CD4-positive, alpha-beta T cell treated with Interleukin-15 for 1 hour (primary cell): Measurements from ENCODE around the gene INPP4B.

Source experiments
- DNase-seq: peaks from one replicate; pipeline ENCODE4 v3.0.0-alpha.2; 2020

Gene INPP4B

GRCh38 chr4:142566777-142567176 lies 279.3 kb downstream of the INPP4B start:
- no peak for DNase-seq

- no peak for DNase-seq
Measured at GRCh38 chr4:142566243-142566642, 279.9 kb downstream of the INPP4B start.

GRCh38 chr4:142565771-142566170 lies 280.3 kb downstream of the INPP4B start:
- no peak for DNase-seq

- no peak for DNase-seq
Measured at GRCh38 chr4:142563682-142564291, 282.3 kb downstream of the INPP4B start.

- no peak for DNase-seq
Measured at GRCh38 chr4:142559986-142560385, 286.1 kb downstream of the INPP4B start.

GRCh38 chr4:142558851-142559250 lies 287.2 kb downstream of the INPP4B start:
- DNase-seq: no peak

- no peak for DNase-seq
Measured at GRCh38 chr4:142557239-142557801, 288.8 kb downstream of the INPP4B start.

- no peak for DNase-seq
Measured at GRCh38 chr4:142556570-142557238, 289.4 kb downstream of the INPP4B start.

GRCh38 chr4:142556048-142556447 lies 290.1 kb downstream of the INPP4B start:
- DNase-seq: no peak

- DNase-seq: no peak
Measured at GRCh38 chr4:142554412-142554811, 291.7 kb downstream of the INPP4B start.

GRCh38 chr4:142551517-142552305 lies 294.4 kb downstream of the INPP4B start:
- no peak for DNase-seq

GRCh38 chr4:142550965-142551364 lies 295.1 kb downstream of the INPP4B start:
- DNase-seq: no peak

GRCh38 chr4:142549726-142550463 lies 296.2 kb downstream of the INPP4B start:
- DNase-seq: no peak

GRCh38 chr4:142549248-142549647 lies 296.9 kb downstream of the INPP4B start:
- no peak for DNase-seq

- DNase-seq: no peak
Measured at GRCh38 chr4:142548491-142548890, 297.6 kb downstream of the INPP4B start.

- no peak for DNase-seq
Measured at GRCh38 chr4:142547974-142548373, 298.1 kb downstream of the INPP4B start.

- DNase-seq: no peak
Measured at GRCh38 chr4:142544594-142544993, 301.5 kb downstream of the INPP4B start.

GRCh38 chr4:142544039-142544438 lies 302.1 kb downstream of the INPP4B start:
- no peak for DNase-seq

GRCh38 chr4:142540483-142540804 lies 305.7 kb downstream of the INPP4B start:
- no peak for DNase-seq

GRCh38 chr4:142539796-142540482 lies 306.2 kb downstream of the INPP4B start:
- no peak for DNase-seq

- no peak for DNase-seq
Measured at GRCh38 chr4:142535009-142535408, 311.1 kb downstream of the INPP4B start.

GRCh38 chr4:142532054-142532453 lies 314.0 kb downstream of the INPP4B start:
- DNase-seq: no peak

- no peak for DNase-seq
Measured at GRCh38 chr4:142530728-142531127, 315.4 kb downstream of the INPP4B start.
